Measurements from ENCODE around the gene CARS2. TPM values are rescaled to one million over a fixed set of nuclear protein-coding genes. Genes with fewer than 3 reads are reported as not detected.

The CARS2 gene
- total RNA-seq, 3 donors from 2014 or later (not counting 1 experiment from before 2014, with no cell fraction given) = 65.3 to 77.3 (median 73.0) TPM

DNA sequence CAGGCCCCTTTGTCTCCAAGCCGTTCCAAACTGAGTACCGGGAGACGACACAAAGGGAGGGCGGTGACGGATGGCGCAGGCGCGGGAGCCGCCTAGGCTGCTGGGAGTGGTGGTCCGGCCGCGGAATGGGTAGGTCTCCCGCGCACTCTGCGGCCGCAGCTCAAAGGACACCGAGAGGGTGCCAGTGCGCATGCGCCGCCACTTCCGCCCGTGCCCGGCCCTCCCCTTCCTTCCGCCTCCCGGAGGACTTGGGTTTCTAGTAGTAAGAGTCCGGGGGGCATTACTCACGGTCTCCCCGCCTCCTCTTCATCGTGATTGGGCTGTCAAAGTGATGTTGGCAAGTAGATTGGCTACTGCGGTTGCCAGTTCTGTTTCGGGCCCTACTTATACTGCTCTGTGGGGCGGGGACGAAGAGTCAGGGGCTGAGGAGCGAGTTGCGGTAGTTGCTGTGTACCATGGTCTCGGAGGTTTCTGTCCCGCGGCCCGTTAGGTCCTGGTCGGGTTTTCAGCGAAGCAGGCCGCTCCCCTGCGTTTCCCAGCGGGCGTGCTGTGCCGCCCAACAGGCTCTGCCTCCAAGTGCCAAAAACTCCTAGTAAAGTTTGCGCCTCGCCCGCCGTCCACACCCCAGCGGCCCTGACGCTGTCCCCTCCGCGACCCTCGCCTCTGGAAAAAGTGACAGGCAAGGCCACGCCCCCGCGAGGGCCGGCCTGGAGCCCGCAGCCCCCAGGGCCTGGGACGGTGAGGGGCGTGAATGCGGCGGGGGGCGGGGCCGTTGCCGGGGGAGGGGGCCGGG is 7.1 kb upstream of the CARS2 start:
- intact Hi-C loops (cut with micrococcal nuclease) = no loop called here
- ATAC-seq = peak; percentile 58 to 80 (median 63)
- Histone ChIP-seq H3K4me3 (ENCODE audit: low read length) (peak overlapping the region; percentile 98), H3K9me3 (ENCODE audit: control insufficient read depth, insufficient read depth, low read length) (no peaks in the 10 kb centered on the region), H3K27me3 (ENCODE audit: control insufficient read depth, insufficient read depth, low read length) (no peaks in the 10 kb centered on the region), H3K27ac (ENCODE audit: low read length) (peak overlapping the region; percentile 97), H3K4me1 (ENCODE audit: control insufficient read depth, insufficient read depth, low read length) (peaks cover 23% of the 10 kb centered on the region), H3K36me3 (ENCODE audit: control insufficient read depth, insufficient read depth, low read length) (no peaks in the 10 kb centered on the region)
- Mint-ChIP-seq H3K27ac (peak overlapping the region; percentile 86 to 97), H3K4me1 (peaks cover 35 to 41% of the 10 kb centered on the region in 2 donors), H3K9me3 (no peaks in the 10 kb centered on the region), H3K36me3 (no peaks in the 10 kb centered on the region), H3K27me3 (ENCODE audit: low read depth in 2 of 2) (no peaks in the 10 kb centered on the region), H3K4me3 (peak overlapping the region; percentile 95)
- peak; percentile 99 for DNase-seq
- WGBS (ENCODE audit: insufficient coverage) = under 1% methylated on average over 68 of the region's 68 CpGs
- TF ChIP-seq, protein P1, sequence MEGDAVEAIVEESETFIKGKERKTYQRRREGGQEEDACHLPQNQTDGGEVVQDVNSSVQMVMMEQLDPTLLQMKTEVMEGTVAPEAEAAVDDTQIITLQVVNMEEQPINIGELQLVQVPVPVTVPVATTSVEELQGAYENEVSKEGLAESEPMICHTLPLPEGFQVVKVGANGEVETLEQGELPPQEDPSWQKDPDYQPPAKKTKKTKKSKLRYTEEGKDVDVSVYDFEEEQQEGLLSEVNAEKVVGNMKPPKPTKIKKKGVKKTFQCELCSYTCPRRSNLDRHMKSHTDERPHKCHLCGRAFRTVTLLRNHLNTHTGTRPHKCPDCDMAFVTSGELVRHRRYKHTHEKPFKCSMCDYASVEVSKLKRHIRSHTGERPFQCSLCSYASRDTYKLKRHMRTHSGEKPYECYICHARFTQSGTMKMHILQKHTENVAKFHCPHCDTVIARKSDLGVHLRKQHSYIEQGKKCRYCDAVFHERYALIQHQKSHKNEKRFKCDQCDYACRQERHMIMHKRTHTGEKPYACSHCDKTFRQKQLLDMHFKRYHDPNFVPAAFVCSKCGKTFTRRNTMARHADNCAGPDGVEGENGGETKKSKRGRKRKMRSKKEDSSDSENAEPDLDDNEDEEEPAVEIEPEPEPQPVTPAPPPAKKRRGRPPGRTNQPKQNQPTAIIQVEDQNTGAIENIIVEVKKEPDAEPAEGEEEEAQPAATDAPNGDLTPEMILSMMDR (IDR thresholded peaks at IDR 0.05) = no peak

DNA sequence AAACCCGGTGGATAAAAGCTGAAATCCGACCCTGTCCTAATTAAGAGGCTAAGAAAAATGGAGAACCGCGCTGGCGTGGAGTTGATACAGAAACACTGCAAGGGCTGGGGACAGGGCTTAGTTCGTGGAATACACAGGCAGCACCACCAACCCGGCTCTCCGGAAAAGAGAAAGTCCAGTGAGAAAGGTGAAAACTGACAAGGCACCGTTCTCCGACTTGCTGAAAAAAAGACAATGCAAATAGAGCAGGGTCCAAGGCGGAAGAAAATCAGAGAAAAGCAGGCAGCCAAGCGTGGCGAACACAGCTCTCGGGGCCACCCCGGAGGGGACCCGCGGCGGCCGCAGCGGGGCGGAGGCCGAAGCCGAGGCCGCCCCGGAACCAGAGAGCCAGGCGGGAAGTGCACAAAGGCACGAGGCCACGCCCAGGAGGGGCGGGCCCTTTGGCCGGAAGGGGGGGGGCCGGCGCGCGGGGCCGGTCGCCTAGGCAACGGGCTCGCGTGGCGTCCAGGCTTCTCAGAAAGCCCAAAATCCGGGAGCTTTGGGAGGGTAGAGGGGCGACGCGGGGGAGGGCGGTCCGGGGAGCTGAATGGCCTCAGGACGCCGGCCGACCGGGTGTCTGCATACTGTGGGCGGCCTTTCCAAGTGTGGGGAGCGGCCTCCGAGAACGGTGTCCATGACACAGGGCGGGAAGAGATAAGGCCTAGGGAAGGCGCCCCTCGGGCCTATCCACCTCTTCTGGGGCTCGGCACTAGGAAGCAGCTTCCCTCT is 6.3 kb upstream of the CARS2 start:
- DNase-seq (peak; percentile 85 to 93), ATAC-seq (peak; percentile 30 to 58 (median 37))

DNA sequence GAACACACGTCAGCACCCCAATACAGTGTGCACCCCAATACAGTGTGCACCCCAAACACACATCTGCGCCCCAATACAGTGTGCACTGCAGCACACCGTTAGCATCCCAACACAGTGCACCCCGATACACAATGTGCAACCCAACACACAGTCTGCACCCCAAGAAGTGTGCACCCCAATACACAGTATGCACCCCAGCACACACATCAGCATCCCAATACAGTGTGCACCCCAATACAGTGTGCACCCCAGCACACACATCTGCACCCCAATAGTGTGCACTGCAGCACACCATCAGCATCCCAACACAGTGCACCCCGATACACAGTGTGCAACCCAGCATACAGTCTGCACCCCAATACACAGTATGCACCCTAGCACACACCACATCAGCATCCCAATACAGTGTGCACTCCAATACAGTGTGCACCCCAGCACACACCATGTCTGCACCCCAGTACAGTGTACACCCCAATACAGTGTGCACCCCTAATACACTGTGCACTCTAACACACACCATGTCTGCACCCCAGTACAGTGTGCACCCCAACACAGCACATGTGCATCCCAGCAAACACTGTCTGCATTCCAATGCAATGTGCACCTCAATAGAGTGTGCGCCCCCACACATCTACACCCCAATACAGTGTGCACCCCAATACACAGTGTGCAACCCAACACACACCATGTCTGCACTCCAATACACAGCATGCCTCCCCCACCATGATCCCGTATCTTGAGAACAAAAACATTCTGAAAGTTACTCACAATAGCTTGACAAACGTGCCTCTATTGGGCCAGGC is 855 bp upstream of the CARS2 start:
- peak overlapping the region; percentile 44 for H3K4me3 ChIP-seq (ENCODE audit: low read length)
- 72% methylated on average over 8 of the region's 8 CpGs for WGBS (ENCODE audit: insufficient coverage)
- H3K27me3 ChIP-seq (ENCODE audit: control insufficient read depth, insufficient read depth, low read length) = no peaks in the 10 kb centered on the region
- ATAC-seq (no peak), DNase-seq (no peak)
- Mint-ChIP-seq H3K4me3 (peak overlapping the region; percentile 91), H3K27me3 (ENCODE audit: low read depth in 2 of 2) (no peaks in the 10 kb centered on the region), H3K4me1 (peaks cover 33 to 40% of the 10 kb centered on the region in 2 donors), H3K9me3 (no peaks in the 10 kb centered on the region), H3K27ac (peak overlapping the region; percentile 53 to 84), H3K36me3 (no peaks in the 10 kb centered on the region)
- peaks cover 27% of the 10 kb centered on the region for H3K4me1 ChIP-seq (ENCODE audit: control insufficient read depth, insufficient read depth, low read length)
- no peaks in the 10 kb centered on the region for H3K9me3 ChIP-seq (ENCODE audit: control insufficient read depth, insufficient read depth, low read length)
- TF ChIP-seq, protein P1 (IDR thresholded peaks at IDR 0.05) = no peak
- intact Hi-C loops (cut with micrococcal nuclease) = loop anchor here (1.0 kb wide), 1 partner anchor 9 kb away; no protein-coding TSS in a partner anchor
- H3K36me3 ChIP-seq (ENCODE audit: control insufficient read depth, insufficient read depth, low read length) = peaks cover 3% of the 10 kb centered on the region
- peak overlapping the region; percentile 45 for H3K27ac ChIP-seq (ENCODE audit: low read length)

More for the DNA sequence above, 6.3 kb upstream of the CARS2 start:
- WGBS (ENCODE audit: insufficient coverage) = under 1% methylated on average over 58 of the region's 58 CpGs
- no peaks in the 10 kb centered on the region for H3K36me3 ChIP-seq (ENCODE audit: control insufficient read depth, insufficient read depth, low read length)
- Mint-ChIP-seq H3K4me1 (peaks cover 31 to 34% of the 10 kb centered on the region in 2 donors), H3K27me3 (ENCODE audit: low read depth in 2 of 2) (no peaks in the 10 kb centered on the region), H3K9me3 (no peaks in the 10 kb centered on the region), H3K4me3 (peak overlapping the region; percentile 95), H3K36me3 (no peaks in the 10 kb centered on the region), H3K27ac (peak overlapping the region; percentile 86 to 97)
- no peaks in the 10 kb centered on the region for H3K27me3 ChIP-seq (ENCODE audit: control insufficient read depth, insufficient read depth, low read length)
- H3K4me3 ChIP-seq (ENCODE audit: low read length) = peak overlapping the region; percentile 98
- intact Hi-C loops (cut with micrococcal nuclease) = no loop called here
- H3K4me1 ChIP-seq (ENCODE audit: control insufficient read depth, insufficient read depth, low read length) = peaks cover 19% of the 10 kb centered on the region
- no peaks in the 10 kb centered on the region for H3K9me3 ChIP-seq (ENCODE audit: control insufficient read depth, insufficient read depth, low read length)
- TF ChIP-seq, protein P1 (IDR thresholded peaks at IDR 0.05) = no peak
- peak overlapping the region; percentile 97 for H3K27ac ChIP-seq (ENCODE audit: low read length)

All from natural killer cell (primary cell).